Nucleus accumbens (tissue), 56 donors: Measurements from ENCODE around the gene SEPTIN8.

Experiments
- DNase-seq, 56 donors: peaks; one replicate each; lab custom pipeline; 2025; lab: John Stamatoyannopoulos, UW

Gene SEPTIN8

DNA sequence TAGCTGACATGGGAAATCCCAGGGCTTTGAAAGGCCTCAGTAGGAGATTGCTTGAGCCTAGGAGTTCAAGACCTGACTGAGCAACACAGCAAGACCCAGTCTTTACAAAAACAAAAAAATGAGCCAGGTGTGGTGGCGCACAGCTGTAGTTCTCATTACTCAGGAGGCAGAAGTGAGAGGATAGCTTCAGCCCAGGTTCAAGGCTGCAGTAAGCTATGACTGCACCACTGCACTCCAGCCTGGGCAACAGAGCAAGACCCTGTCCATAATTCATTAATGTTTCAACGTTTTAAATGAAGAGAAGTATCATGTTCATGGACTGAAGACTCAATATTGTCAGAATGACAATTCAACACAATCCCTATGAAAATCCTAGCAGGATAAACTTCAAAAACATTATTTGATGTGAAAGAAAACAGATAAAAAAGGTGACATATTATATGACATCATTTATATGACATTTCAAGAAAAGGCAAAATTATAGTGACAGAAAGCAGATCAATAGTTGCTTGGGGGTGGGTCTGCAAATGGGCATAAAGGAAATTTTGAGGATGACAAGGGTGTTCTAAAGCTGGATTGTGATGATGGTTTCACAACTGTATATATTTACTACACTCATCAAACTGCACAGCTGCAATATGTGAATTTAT lies 43.4 kb downstream of the SEPTIN8 start:
- no peak for DNase-seq

DNA sequence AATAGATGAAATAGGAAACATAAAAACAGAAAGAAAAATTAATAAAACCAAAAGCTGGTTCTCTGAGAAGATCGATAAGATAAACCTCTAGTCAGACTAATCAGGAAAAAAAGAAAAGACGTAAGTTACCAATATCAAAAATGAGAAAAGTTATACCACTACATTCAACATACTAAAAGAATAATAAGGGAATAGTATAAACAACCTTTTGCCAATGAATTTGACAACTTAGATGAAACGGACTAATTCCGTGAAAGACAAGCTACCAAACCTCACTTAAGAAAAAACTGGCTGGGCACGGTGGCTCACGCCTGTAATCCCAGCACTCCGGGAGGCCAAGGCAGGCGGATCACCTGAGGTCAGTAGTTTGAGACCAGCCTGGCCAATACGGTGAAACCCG lies 47.1 kb downstream of the SEPTIN8 start:
- DNase-seq: no peak

DNA sequence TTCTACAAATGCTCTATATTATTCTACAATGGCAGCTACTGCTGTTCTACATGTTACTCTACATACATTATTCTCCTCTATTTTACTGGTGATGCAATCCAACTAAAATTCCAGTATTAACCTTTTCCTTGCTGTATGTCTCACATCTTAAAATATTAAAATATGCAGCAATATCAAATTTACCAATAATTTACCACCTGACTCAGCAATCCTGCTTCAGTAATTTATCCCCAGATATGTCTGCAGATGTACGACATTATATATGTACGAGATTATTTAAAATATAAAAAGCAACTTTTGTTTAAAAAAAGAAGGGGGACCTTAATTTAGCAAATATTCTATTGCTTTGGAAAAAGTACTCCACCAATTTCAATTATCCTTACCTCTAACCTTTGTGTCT lies 51.3 kb downstream of the SEPTIN8 start:
- DNase-seq: no peak

DNA sequence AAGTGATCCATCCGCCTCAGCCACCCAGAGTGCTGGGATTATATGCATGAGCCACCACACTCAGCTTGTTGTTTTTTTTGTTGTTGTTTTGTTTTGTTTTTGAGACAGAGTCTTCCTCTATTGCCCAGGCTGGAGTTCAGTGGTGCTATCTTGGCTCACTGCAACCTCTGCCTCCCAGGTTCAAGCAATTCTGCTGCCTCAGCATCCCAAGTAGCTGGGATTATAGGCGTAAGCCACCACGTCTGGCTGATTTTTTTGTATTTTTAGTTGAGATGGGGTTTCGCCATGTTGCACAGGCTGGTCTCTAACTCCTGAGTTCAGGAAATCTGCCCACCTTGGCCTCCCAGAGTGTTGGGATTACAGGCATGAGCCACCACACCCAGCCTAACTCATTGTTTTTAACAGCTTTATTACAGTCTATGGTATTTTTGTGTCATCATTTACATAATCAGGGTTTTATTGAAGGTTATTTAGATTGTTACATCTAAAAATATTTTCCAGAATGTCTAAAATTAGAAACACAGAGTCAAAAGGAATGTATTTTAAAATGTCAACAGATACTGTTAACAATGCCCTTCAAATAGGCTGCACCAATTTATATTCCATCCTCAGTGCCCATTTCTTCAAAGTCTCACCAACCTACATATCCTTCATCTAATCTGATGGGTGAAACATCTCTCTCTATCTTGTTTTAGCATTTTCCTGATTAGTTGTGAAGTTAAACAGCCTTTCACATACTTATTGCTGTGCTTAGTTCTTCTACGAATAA lies 58.3 kb downstream of the SEPTIN8 start:
- no peak for DNase-seq

DNA sequence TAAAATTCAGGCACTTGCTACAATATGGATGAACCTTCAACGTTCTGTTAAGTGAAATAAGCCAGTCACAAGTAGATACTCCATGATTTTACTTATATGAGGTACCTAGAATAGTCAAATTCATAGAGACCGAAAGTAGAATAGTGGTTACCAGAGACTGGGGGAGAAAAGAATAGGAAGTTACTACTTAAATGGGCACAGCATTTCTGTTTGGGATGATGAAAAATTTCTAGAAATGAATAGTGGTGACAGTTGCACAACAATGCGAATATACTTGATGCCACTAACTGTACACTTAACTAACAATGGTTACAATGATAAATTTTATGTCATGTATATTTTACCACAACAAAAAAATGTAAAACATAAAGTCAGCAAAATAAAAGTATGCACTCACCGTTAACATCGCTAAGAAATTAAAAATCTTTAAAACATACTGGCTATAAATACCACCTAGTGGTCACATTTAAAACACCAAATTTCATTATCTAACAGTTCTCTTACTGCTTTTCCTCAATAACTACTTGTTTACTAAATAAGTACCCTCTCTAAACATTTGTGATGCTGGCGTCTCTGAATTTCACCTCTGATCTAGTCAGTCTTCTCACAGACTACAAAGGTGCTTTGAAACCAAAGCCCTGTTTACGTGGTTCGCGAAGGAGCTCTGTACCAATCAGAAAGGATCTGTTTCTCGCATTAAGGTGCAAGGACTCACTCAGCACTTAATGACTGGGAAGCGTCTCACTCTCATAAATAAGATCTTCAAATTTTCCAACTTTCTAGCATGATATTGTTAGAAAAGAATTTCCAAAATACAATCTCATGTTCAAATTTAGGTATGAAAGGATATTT lies 62.4 kb downstream of the SEPTIN8 start:
- DNase-seq: no peak

DNA sequence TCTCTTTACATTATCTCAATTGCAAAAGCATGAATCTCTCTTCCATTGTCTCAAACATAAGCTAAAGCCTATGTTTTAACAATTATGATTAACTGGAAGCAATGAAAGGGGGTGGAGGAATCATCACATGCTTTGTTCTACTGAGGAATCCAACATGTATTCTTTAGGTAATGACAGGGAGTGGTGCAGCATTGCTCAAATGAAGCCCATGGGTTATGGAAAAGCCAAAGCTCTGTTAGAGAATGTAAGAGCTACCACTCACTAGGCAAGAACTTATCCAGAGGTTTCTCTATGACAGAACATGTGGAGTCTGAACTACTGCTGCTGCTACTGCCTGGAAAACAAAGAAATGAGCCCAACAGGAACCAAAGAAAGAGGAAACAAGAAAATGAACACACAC lies 68.4 kb downstream of the SEPTIN8 start:
- no peak for DNase-seq

DNA sequence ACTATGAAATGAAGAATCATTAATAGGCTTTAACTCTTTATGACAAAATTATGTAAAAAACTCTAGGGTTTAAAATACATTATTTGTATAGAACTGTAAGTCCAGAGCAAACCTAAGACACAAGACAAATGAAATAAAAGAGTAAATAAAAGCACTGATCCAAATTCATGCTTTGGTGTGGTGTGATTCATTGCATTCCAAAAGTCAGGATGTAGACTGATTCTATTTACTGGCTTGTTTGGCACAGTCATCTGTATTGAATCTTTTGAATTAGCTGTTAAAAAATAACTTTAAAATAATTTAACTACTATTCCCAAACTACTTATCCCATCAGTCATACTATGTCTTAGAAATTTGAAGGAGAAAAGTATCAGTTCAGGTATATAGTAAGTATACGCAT lies 72.2 kb downstream of the SEPTIN8 start:
- no peak for DNase-seq
